Activated T-helper 2 cell treated with anti-CD3 and anti-CD28 coated beads, Interferon-gamma antibody, Interleukin-2, Interleukin-4, amounts not matched to agents 10 μg/mL and 5 μg/mL and 100 μg/mL, durations not matched to agents 14 hours and 24 hours and 36 hours (primary cell): Measurements from ENCODE around the gene UCN2. TPM values are rescaled to one million over a fixed set of nuclear protein-coding genes. Genes with fewer than 3 reads are reported as not detected.
A peak's percentile ranks its signal among the peaks of the same experiment; 100 is the strongest.

ENCODE experiments used
- DNase-seq: peaks from one replicate; pipeline ENCODE4 v3.0.0; 2021; ENCODE audit warnings: low spot score
- H3K27ac Mint-ChIP-seq: one replicate; pipeline ENCODE4 v1.8.0; 2021; ENCODE audit warnings: mixed read lengths
- H3K27me3 Mint-ChIP-seq: one replicate; pipeline ENCODE4 v1.8.0; 2021; ENCODE audit warnings: low read depth, mixed read lengths
- H3K36me3 Mint-ChIP-seq: one replicate; pipeline ENCODE4 v1.8.0; 2021; ENCODE audit warnings: low read depth, mixed read lengths
- H3K4me1 Mint-ChIP-seq: one replicate; pipeline ENCODE4 v1.8.0; 2021; ENCODE audit warnings: low read depth, mixed read lengths
- H3K4me3 Mint-ChIP-seq: one replicate; pipeline ENCODE4 v1.8.0; 2021; ENCODE audit warnings: low read depth, mild to moderate bottlenecking, moderate library complexity, mixed read lengths
- H3K9me3 Mint-ChIP-seq: one replicate; pipeline ENCODE4 v1.8.0; 2021; ENCODE audit warnings: mixed read lengths
- intact Hi-C: fragments of 100-400 bp; cut with micrococcal nuclease; formaldehyde crosslinking; loops from one replicate; pipeline ENCODE4 v1.15.1; 2023
- total RNA-seq: library from RNA; stranded (reverse); gene quantifications from 2 replicates; pipeline ENCODE4 v1.2.3, GENCODE V29; 2022

The UCN2 gene
- total RNA-seq, 1 donor from 2014 or later = not detected

DNA sequence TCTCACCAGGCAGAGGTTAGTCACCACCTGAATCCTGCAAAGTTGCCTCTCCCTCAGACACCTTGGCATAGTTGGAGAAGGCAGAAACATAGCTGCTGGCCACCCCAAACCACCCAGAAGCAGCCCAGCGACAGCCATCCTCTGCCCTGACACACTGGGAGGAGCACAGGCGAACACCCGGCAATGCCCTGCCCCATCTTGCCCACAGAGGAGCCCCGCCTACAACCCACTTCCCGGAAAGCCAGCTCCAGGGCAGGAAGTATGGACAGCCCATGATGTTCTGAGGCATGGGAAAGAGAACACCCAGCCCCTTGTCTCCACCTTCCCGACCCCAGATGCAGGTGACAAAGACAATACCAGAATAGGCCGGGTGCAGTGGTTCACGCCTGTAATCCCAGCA, 47.0 kb downstream of the UCN2 start:
- H3K36me3 Mint-ChIP-seq = peaks cover 24% of the 10 kb centered on the region
- H3K4me1 Mint-ChIP-seq = peaks cover 53% of the 10 kb centered on the region
- H3K4me3 Mint-ChIP-seq = no peak overlapping the region
- intact Hi-C loops = loop anchor here (5.0 kb wide), 1 partner anchor 41 kb away; the partner anchor contains the start of gene PFKFB4
- no peak overlapping the region for H3K27ac Mint-ChIP-seq
- no peaks in the 10 kb centered on the region for H3K9me3 Mint-ChIP-seq
- H3K27me3 Mint-ChIP-seq = no peaks in the 10 kb centered on the region
- DNase-seq = no peak

DNA sequence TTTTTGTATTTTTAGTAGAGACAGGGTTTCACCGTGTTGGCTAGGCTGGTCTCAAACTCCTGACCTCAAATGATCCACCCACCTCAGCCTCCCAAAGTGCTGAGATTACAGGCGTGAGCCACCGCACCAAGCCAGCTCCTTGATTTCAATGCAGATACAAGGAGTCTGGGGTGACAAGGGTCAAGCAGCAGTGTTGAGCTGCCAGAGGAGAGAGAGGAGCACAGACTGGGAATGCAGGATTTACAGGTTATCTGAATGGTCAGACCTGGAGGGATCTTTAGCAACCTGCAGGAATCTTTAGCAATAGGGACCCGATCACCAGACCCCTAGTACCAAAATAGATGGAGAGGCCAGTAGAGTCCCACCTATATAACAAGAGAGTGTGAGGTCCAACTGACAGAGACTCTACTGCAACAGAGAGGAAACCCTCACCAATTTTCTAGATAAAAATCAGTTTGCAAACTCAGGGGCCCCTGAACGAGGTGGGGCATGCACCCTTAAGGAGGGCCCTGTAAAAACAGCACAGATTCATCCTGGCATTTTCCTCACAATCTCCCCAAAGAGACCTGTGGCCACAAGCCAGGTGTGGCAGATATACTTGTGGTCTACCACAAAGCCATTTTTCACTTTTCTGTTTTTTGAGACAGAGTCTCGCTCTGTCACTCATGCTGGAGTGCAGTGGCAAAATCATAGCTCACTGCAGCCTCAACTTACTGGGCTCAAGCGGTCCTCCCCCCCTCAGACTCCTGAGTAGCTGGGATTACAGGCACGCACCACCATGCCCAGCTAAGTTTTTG, 49.0 kb downstream of the UCN2 start:
- Mint-ChIP-seq H3K27me3 (no peaks in the 10 kb centered on the region), H3K27ac (no peak overlapping the region), H3K9me3 (no peaks in the 10 kb centered on the region), H3K4me3 (no peak overlapping the region), H3K4me1 (peaks cover 50% of the 10 kb centered on the region), H3K36me3 (peaks cover 20% of the 10 kb centered on the region)
- intact Hi-C loops = loop anchor here (5.0 kb wide), 1 partner anchor 43 kb away; the partner anchor contains the start of gene PFKFB4
- peak; percentile 65 for DNase-seq

Other genes with a start within 250 kb of the UCN2 start
- not detected in 2 replicates for gene SPINK8, start 230.1 kb downstream of the UCN2 start, total RNA-seq
- gene FBXW12, start 191.6 kb downstream of the UCN2 start, total RNA-seq = 0.14 TPM in 1 of 2 replicates, not detected in the other
- 6.8 and 7.0 TPM in 2 replicates for gene PLXNB1, start 133.7 kb downstream of the UCN2 start, total RNA-seq
- 22.2 and 23.7 TPM in 2 replicates for gene CCDC51, start 123.7 kb downstream of the UCN2 start, total RNA-seq
- 270 and 289 TPM in 2 replicates for gene TMA7, start 123.5 kb downstream of the UCN2 start, total RNA-seq
- gene ATRIP, start 117.0 kb downstream of the UCN2 start, total RNA-seq = 16.9 and 17.5 TPM in 2 replicates
- 65.6 and 69.5 TPM in 2 replicates for gene SHISA5, start 59.6 kb downstream of the UCN2 start, total RNA-seq
- 53.0 and 57.0 TPM in 2 replicates for gene PFKFB4, start 7.0 kb downstream of the UCN2 start, total RNA-seq
- 1.9 and 2.4 TPM in 2 replicates for gene COL7A1, start 31.5 kb upstream of the UCN2 start, total RNA-seq
- 248 and 273 TPM in 2 replicates for gene UQCRC1, start 45.9 kb upstream of the UCN2 start, total RNA-seq
- gene TMEM89, start 58.0 kb upstream of the UCN2 start, total RNA-seq = 0.80 and 0.87 TPM in 2 replicates
- gene SLC26A6, start 71.7 kb upstream of the UCN2 start, total RNA-seq = 85.1 and 89.6 TPM in 2 replicates
- gene CELSR3, start 99.1 kb upstream of the UCN2 start, total RNA-seq = 16.0 and 16.5 TPM in 2 replicates
- 49.8 and 51.4 TPM in 2 replicates for gene NCKIPSD, start 122.1 kb upstream of the UCN2 start, total RNA-seq
- 65.4 and 68.2 TPM in 2 replicates for gene IP6K2, start 153.4 kb upstream of the UCN2 start, total RNA-seq